HEK293 (cell line): ENCODE data around the gene UMAD1.
A peak's percentile ranks its signal among the peaks of the same experiment; 100 is the strongest.

Experiments used
- CTCF ChIA-PET: fragments of 350-600 bp; formaldehyde crosslinking; extraction: SDS; loops from one replicate; lab custom pipeline; 2021; ENCODE audit warnings: antibody characterized with exemption; lab: Yijun Ruan, JAX
- POLR2A ChIA-PET: fragments of 300-600 bp; formaldehyde crosslinking; extraction: SDS; loops from one replicate; lab custom pipeline; 2020; ENCODE audit warnings: antibody characterized with exemption, inconsistent platforms; lab: Yijun Ruan, JAX
- H3K27ac ChIP-seq: fragments of 200-500 bp; sonication (Bioruptor generic); 2 replicates; pipeline ENCODE4 v1.5.1; 2014; ENCODE audit warnings: low read depth, low read length, control low read depth, inconsistent platforms; ENCODE audit errors: extremely low read depth
- H3K36me3 ChIP-seq, 2 experiments: fragments of 200-500 bp in 1 of 2; sonication (Bioruptor generic) in 1 of 2; 1 replicate in 1 of 2; 2 replicates in 1 of 2; pipeline ENCODE4 v1.5.1; 2014 to 2017; ENCODE audit warnings: inconsistent platforms in 2 of 2, low read length in 2 of 2; ENCODE audit not compliant: control insufficient read depth in 2 of 2, insufficient read depth in 1 of 2
- H3K4me1 ChIP-seq: fragments of 200-500 bp; sonication (Bioruptor generic); 2 replicates; pipeline ENCODE4 v1.5.1; 2014; ENCODE audit warnings: mild to moderate bottlenecking, low read length, inconsistent platforms; ENCODE audit not compliant: control insufficient read depth, insufficient read depth
- H3K4me3 ChIP-seq: 2 replicates; pipeline ENCODE4 v1.5.1; 2011; ENCODE audit warnings: low read depth, mild to moderate bottlenecking, control low read depth, low read length, moderate library complexity
- H3K9me3 ChIP-seq: fragments of 200-500 bp; sonication (Bioruptor generic); 2 replicates; pipeline ENCODE4 v1.5.1; 2014; ENCODE audit warnings: low read depth, low read length, inconsistent platforms; ENCODE audit not compliant: control insufficient read depth, insufficient read depth
- AEBP2 ChIP-seq: fragments of 450-650 bp; formaldehyde crosslinking; IDR thresholded peaks from 2 replicates; pipeline ENCODE4 v1.5.1; 2016; ENCODE audit warnings: missing biosample characterization, missing genetic modification characterization, borderline replicate concordance
- ELK4 ChIP-seq: IDR thresholded peaks from 2 replicates; pipeline ENCODE4 v1.6.1; 2011; ENCODE audit warnings: mild to moderate bottlenecking, low read depth, low read length, borderline replicate concordance
- KLF8 ChIP-seq: fragments of 450-650 bp; formaldehyde crosslinking; IDR thresholded peaks from 2 replicates; pipeline ENCODE4 v1.5.1; 2016; ENCODE audit warnings: missing biosample characterization, missing genetic modification characterization
- PRDM1 ChIP-seq: fragments of 450-650 bp; formaldehyde crosslinking; IDR thresholded peaks from 2 replicates; pipeline ENCODE4; 2016; ENCODE audit warnings: missing biosample characterization, missing genetic modification characterization
- PRDM4 ChIP-seq: fragments of 450-650 bp; formaldehyde crosslinking; IDR thresholded peaks from 2 replicates; pipeline ENCODE4 v1.5.1; 2017; ENCODE audit warnings: missing biosample characterization, missing genetic modification characterization
- WT1 ChIP-seq: fragments of 450-650 bp; formaldehyde crosslinking; IDR thresholded peaks from 2 replicates; pipeline ENCODE4 v1.5.1; 2016; ENCODE audit warnings: missing biosample characterization, missing genetic modification characterization
- ZNF132 ChIP-seq: fragments of 450-650 bp; formaldehyde crosslinking; IDR thresholded peaks from 2 replicates; pipeline ENCODE4 v1.5.1; 2017; ENCODE audit warnings: missing biosample characterization, missing genetic modification characterization, borderline replicate concordance
- ZNF184 ChIP-seq: fragments of 450-650 bp; IDR thresholded peaks from 2 replicates; pipeline ENCODE4 v1.5.1; 2018; ENCODE audit warnings: missing biosample characterization, mild to moderate bottlenecking, missing genetic modification characterization
- ZNF23 ChIP-seq: fragments of 450-650 bp; formaldehyde crosslinking; IDR thresholded peaks from 2 replicates; pipeline ENCODE4 v1.5.1; 2016; ENCODE audit warnings: missing biosample characterization, missing genetic modification characterization, borderline replicate concordance
- ZNF335 ChIP-seq: fragments of 450-650 bp; formaldehyde crosslinking; conservative IDR thresholded peaks from 2 replicates; pipeline ENCODE4 v1.5.1; 2016; ENCODE audit warnings: missing biosample characterization, missing genetic modification characterization
- ZNF423 ChIP-seq: fragments of 450-650 bp; formaldehyde crosslinking; IDR thresholded peaks from 2 replicates; pipeline ENCODE4 v1.5.1; 2016; ENCODE audit warnings: missing biosample characterization, missing genetic modification characterization
- ZNF530 ChIP-seq: fragments of 450-650 bp; formaldehyde crosslinking; IDR thresholded peaks from 2 replicates; pipeline ENCODE4 v1.5.1; 2016; ENCODE audit warnings: low read depth, missing biosample characterization, missing genetic modification characterization
- ZNF768 ChIP-seq: fragments of 450-650 bp; formaldehyde crosslinking; IDR thresholded peaks from 2 replicates; pipeline ENCODE4 v1.5.1; 2018; ENCODE audit warnings: missing biosample characterization, mild to moderate bottlenecking, missing genetic modification characterization
- TF ChIP-seq, protein P1 (sequence below): fragments of 450-650 bp; formaldehyde crosslinking; IDR thresholded peaks from 2 replicates; pipeline ENCODE4; 2016; ENCODE audit warnings: missing biosample characterization, missing genetic modification characterization

UMAD1 gene

GRCh38 chr7:7740037-7740355, 99.4 kb downstream of the UMAD1 start:
- CTCF ChIA-PET, result interaction anchor here (0.8 kb wide), 1 partner anchor 22 kb away, joined by 5 read pairs; no protein-coding TSS in a partner anchor

GRCh38 chr7:7742223-7742622, 101.7 kb downstream of the UMAD1 start:
- no peak overlapping the region for H3K27ac ChIP-seq
- no peak for TF ChIP-seq ELK4
- no peak for TF ChIP-seq AEBP2
- TF ChIP-seq ZNF530, result no peak
- TF ChIP-seq ZNF184 (tag by site-specific recombination), result no peak
- TF ChIP-seq ZNF132 (tag by site-specific recombination), result no peak
- TF ChIP-seq, all 188 proteins: peak for 0
- ChIA-PET CTCF (interaction anchor here (0.7 to 1.1 kb wide), 2 partner anchors 12 to 146 kb away, joined by 3 read pairs; no protein-coding TSS in a partner anchor), POLR2A (no interaction called here)
- no peaks in the 10 kb centered on the region for H3K36me3 ChIP-seq
- peaks cover 25% of the 10 kb centered on the region for H3K4me1 ChIP-seq
- no peaks in the 10 kb centered on the region for H3K9me3 ChIP-seq
- H3K4me3 ChIP-seq, result no peak overlapping the region

More at GRCh38 chr7:7740037-7740355, 99.4 kb downstream of the UMAD1 start:
- Histone ChIP-seq H3K36me3 (no peaks in the 10 kb centered on the region), H3K9me3 (no peaks in the 10 kb centered on the region), H3K4me1 (peaks cover 24% of the 10 kb centered on the region), H3K27ac (no peak overlapping the region), H3K4me3 (no peak overlapping the region)
- POLR2A ChIA-PET, result no interaction called here
- TF ChIP-seq PRDM1 (tag by site-specific recombination) (peak; percentile 92), KLF8 (tag by site-specific recombination) (no peak)

DNA sequence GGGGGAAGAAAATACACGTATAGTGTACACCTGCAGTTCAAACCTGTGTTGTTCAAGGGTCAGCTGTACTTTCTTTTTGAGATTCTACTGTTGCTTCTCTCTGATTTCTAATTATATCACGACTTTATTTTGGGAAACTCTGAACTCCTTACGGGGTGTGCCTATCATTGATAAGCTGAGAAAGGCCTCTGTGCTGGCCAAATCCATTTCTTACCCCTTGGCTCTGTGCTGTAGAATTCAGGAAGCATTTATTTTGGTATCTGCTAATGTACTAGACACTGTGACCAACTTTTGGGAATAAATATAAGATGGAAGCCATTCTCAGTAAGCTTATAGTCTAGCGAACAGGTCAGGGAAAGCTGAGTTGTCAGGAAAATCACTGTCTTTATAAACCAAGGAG, 104.7 kb downstream of the UMAD1 start:
- ChIA-PET CTCF (interaction anchor here (0.8 to 1.3 kb wide), 2 partner anchors 10 to 63 kb away, joined by 3 to 6 read pairs; no protein-coding TSS in a partner anchor), POLR2A (no interaction called here)
- TF ChIP-seq ZNF335 (tag by site-specific recombination) (no peak), WT1 (tag by site-specific recombination) (no peak), PRDM4 (tag by site-specific recombination) (no peak), ZNF23 (tag by site-specific recombination) (no peak), ZNF768 (tag by site-specific recombination) (no peak), ZNF423 (tag by site-specific recombination) (no peak)
- TF ChIP-seq, protein P1, sequence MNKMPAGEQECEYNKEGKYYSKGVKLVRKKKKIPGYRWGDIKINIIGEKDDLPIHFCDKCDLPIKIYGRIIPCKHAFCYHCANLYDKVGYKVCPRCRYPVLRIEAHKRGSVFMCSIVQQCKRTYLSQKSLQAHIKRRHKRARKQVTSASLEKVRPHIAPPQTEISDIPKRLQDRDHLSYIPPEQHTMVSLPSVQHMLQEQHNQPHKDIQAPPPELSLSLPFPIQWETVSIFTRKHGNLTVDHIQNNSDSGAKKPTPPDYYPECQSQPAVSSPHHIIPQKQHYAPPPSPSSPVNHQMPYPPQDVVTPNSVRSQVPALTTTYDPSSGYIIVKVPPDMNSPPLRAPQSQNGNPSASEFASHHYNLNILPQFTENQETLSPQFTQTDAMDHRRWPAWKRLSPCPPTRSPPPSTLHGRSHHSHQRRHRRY (tag by site-specific recombination), result no peak
- H3K9me3 ChIP-seq, result no peaks in the 10 kb centered on the region
- H3K36me3 ChIP-seq, result no peaks in the 10 kb centered on the region
- H3K4me3 ChIP-seq, result no peak overlapping the region
- peaks cover 10% of the 10 kb centered on the region; the same call in 1 of the 2 replicates for H3K4me1 ChIP-seq
- H3K27ac ChIP-seq, result no peak overlapping the region
